GM12878 (cell line): ENCODE results near the gene THOC6. TPM values are rescaled to one million over a fixed set of nuclear protein-coding genes. Genes with fewer than 3 reads are reported as not detected.

Experiments
- ATAC-seq: fragments of 200-7000 bp; cut with Tn5 transposase; 3 replicates; pipeline ENCODE4 v1.9.1; 2020; ENCODE audit warnings: mild to moderate bottlenecking, moderate library complexity
- BruUV-seq: library from RNA; stranded (reverse); fragments of 400-500 nt; replicated peaks from 2 replicates; lab custom pipeline; 2021; lab: Mats Ljungman, UMichigan
- CTCF ChIA-PET: fragments of 300-600 bp; sonication (Branson Sonifier 250); formaldehyde crosslinking; extraction: SDS; loops from one replicate; lab custom pipeline; 2021; ENCODE audit warnings: inconsistent platforms; lab: Yijun Ruan, JAX
- POLR2A ChIA-PET: fragments of 350-600 bp; formaldehyde crosslinking; extraction: SDS; loops from one replicate; lab custom pipeline; 2021; ENCODE audit warnings: inconsistent platforms; lab: Charles Lee
- RAD21 ChIA-PET: fragments of 300-600 bp; sonication (Branson Sonifier 250); formaldehyde crosslinking; loops from one replicate; lab custom pipeline; 2023; ENCODE audit warnings: antibody characterized with exemption; ENCODE audit not compliant: unreplicated experiment; lab: Charles Lee
- SMC1A ChIA-PET: fragments of 300-600 bp; sonication (Branson Sonifier 250); formaldehyde crosslinking; loops from one replicate; lab custom pipeline; 2023; ENCODE audit not compliant: unreplicated experiment, uncharacterized antibody; lab: Charles Lee
- DNase-seq: peaks from one replicate; pipeline ENCODE4 v3.0.0-alpha.2; 2011; ENCODE audit warnings: low read depth, low spot score
- FAIRE-seq: peaks from 3 replicates; lab custom pipeline; 2011; peaks lifted over from hg19 to GRCh38; lab: Jason Lieb, UNC
- H2AFZ ChIP-seq: 2 replicates; pipeline ENCODE4 v1.6.0; 2011; ENCODE audit warnings: low read depth, low read length, control low read depth; ENCODE audit not compliant: control insufficient read depth
- H3K27ac ChIP-seq: 2 replicates; pipeline ENCODE4 v1.5.1; 2011; ENCODE audit warnings: control low read depth; ENCODE audit not compliant: control insufficient read depth, insufficient read depth
- H3K27me3 ChIP-seq, 2 experiments: replicated peaks in 1 of 2; 2 replicates each; pipeline versions ENCODE4 v1.6.0 to v1.6.1; 2011; ENCODE audit warnings: low read length in 1 of 2; ENCODE audit not compliant: control insufficient read depth in 2 of 2, insufficient read depth in 2 of 2
- H3K36me3 ChIP-seq, 2 experiments: 2 replicates each; pipeline ENCODE4 v1.5.1; 2011; ENCODE audit warnings: low read length in 1 of 2; ENCODE audit not compliant: control insufficient read depth in 2 of 2, insufficient read depth in 2 of 2
- H3K4me1 ChIP-seq: 2 replicates; pipeline ENCODE4 v1.6.1; 2011; ENCODE audit warnings: mild to moderate bottlenecking, low read length, moderate library complexity, mixed read lengths; ENCODE audit not compliant: control insufficient read depth, insufficient read depth
- H3K4me2 ChIP-seq: 2 replicates; pipeline ENCODE4 v1.6.0; 2011; ENCODE audit warnings: control low read depth; ENCODE audit not compliant: control insufficient read depth, insufficient read depth
- H3K4me3 ChIP-seq: fragments of 200-600 bp; sonication (generic); 2 replicates; pipeline ENCODE4 v1.5.1; 2016
- H3K79me2 ChIP-seq: 2 replicates; pipeline ENCODE4 v1.6.0; 2011; ENCODE audit warnings: low read length; ENCODE audit not compliant: control insufficient read depth, insufficient read depth
- H3K9ac ChIP-seq: 2 replicates; pipeline ENCODE4 v1.8.0; 2011; ENCODE audit warnings: low read length, control low read depth, mixed read lengths; ENCODE audit not compliant: control insufficient read depth, insufficient read depth
- H3K9me3 ChIP-seq: replicated peaks from 3 replicates; pipeline ENCODE4 v1.5.1; 2011; ENCODE audit warnings: mild to moderate bottlenecking, low read length; ENCODE audit not compliant: control insufficient read depth, insufficient read depth
- H4K20me1 ChIP-seq: 2 replicates; pipeline ENCODE4 v1.6.0; 2011; ENCODE audit not compliant: control insufficient read depth, insufficient read depth
- CBX5 ChIP-seq: sonication (generic); IDR thresholded peaks from 2 replicates; pipeline ENCODE4 v1.6.1; 2016; ENCODE audit warnings: low read depth, moderate library complexity, mild to moderate bottlenecking, inconsistent platforms
- CEBPB ChIP-seq, 2 experiments: fragments of 150-350 bp in 1 of 2; IDR thresholded peaks; 2 replicates each; pipeline ENCODE4 v1.6.1; 2012 to 2014; ENCODE audit warnings: low read depth in 2 of 2, low read length in 2 of 2, borderline replicate concordance in 1 of 2, inconsistent platforms in 1 of 2
- CREM ChIP-seq: IDR thresholded peaks from 2 replicates; pipeline ENCODE4 v1.6.1; 2014; ENCODE audit warnings: antibody characterized with exemption, low read depth
- CUX1 ChIP-seq: IDR thresholded peaks from 2 replicates; pipeline ENCODE4 v1.6.1; 2012; ENCODE audit warnings: improper control_type of control experiment, low read depth, low read length; ENCODE audit not compliant: insufficient replicate concordance
- FOXM1 ChIP-seq: IDR thresholded peaks from 2 replicates; pipeline ENCODE4 v1.6.1; 2012; ENCODE audit warnings: low read depth, mild to moderate bottlenecking, inconsistent platforms, low read length, moderate library complexity
- HCFC1 ChIP-seq: fragments of 150-350 bp; IDR thresholded peaks from 2 replicates; pipeline ENCODE4 v1.6.1; 2014; ENCODE audit warnings: low read length
- IRF4 ChIP-seq: IDR thresholded peaks from 2 replicates; pipeline ENCODE4 v1.6.1; 2011; ENCODE audit warnings: low read depth, low read length
- JUND ChIP-seq: IDR thresholded peaks from 2 replicates; pipeline ENCODE4 v1.6.1; 2012; ENCODE audit warnings: low read depth, mild to moderate bottlenecking, low read length, improper control_type of control experiment, moderate library complexity
- MTA3 ChIP-seq: IDR thresholded peaks from 2 replicates; pipeline ENCODE4 v1.6.1; 2012; ENCODE audit warnings: low read length, inconsistent platforms, borderline replicate concordance
- PAX8 ChIP-seq: fragments of 450-650 bp; IDR thresholded peaks from 2 replicates; pipeline ENCODE4 v1.6.1; 2017; ENCODE audit warnings: mild to moderate bottlenecking, moderate library complexity
- POLR2A ChIP-seq: IDR thresholded peaks from 2 replicates; pipeline ENCODE4 v1.6.1; 2011; ENCODE audit warnings: low read depth, mild to moderate bottlenecking, low read length
- RBBP5 ChIP-seq: fragments of 200-600 bp; sonication (generic); conservative IDR thresholded peaks from 2 replicates; pipeline ENCODE4 v1.6.1; 2016
- WGBS: methylation state at CpG from one replicate; pipeline ENCODE4 v1.1.6; 2016; ENCODE audit warnings: low lambda C conversion rate; ENCODE audit not compliant: insufficient replicate concordance, insufficient coverage; ENCODE audit errors: missing lambda C conversion rate; 5-methylcytosine and 5-hydroxymethylcytosine counted together
- in situ Hi-C: fragments of 300-500 bp; cut with MboI; formaldehyde crosslinking; loops from 9 replicates; pipeline ENCODE4 v1.14.3; 2018; ENCODE audit warnings: mixed read lengths
- intact Hi-C: fragments of 100-400 bp; cut with micrococcal nuclease; formaldehyde crosslinking; loops from one replicate; pipeline ENCODE4 v1.14.2; 2022; ENCODE audit not compliant: unreplicated experiment
- polyA plus RNA-seq, 11 experiments: library from polyadenylated mRNA; depleted of rRNA in 4 of 11; unstranded in 6 of 11; stranded (reverse) in 5 of 11; fragments of >200 nt; fragmentation: Nextera tagmentation in 4 of 11; fragmentation: Illumina TruSeq in 1 of 11; extraction: Ambion mirVana in 4 of 11; extraction: Trizol in 1 of 11; gene quantifications; 1 replicate in 1 of 11; 2 replicates in 10 of 11; pipeline versions ENCODE4 v1.2.1 to v1.2.3, GENCODE V29; 2011 to 2016; ENCODE audit warnings: inconsistent platforms in 2 of 11, missing spikeins in 2 of 11, low read depth in 1 of 11
- total RNA-seq, 4 experiments: library from RNA; depleted of rRNA in 3 of 4; stranded (reverse); fragments of >200 nt in 3 of 4; fragmentation: Illumina TruSeq in 1 of 4; extraction: Trizol in 1 of 4; gene quantifications; 2 replicates each; pipeline versions ENCODE4 v1.2.1 to v1.2.3, GENCODE V29; 2013 to 2021

The THOC6 gene
- total and polyA plus RNA-seq, 10 of the 15 experiments (the other 5 are each of a cell fraction or from before 2014, with no cell fraction given), result 1.0 to 54.4 (median 27.9) TPM

DNA sequence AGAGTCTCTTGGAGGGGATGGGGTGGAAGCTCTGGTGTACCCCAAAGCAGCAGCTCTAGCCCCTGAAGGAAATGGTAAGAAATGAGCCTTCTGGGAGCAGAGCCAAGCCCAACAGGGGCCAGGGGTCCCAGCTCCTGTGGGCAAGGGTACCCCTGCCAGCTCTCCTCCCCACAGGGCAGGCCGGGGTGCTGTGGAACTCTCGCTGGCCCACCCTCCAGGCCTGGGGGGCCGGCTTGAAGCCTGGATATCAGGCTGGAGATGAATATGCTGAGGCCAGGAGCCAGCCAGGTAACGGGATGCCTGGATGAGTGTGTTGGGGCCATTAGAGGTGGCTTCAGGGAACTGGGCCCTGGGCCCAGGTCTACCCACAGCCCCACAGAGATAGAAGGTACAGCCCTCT lies 23.3 kb upstream of the THOC6 start:
- SMC1A ChIA-PET, result no interaction called here
- no peaks in the 10 kb centered on the region for H3K79me2 ChIP-seq
- TF ChIP-seq FOXM1 (no peak), RBBP5 (no peak), CBX5 (no peak), CUX1 (no peak), PAX8 (no peak), HCFC1 (no peak), CREM (no peak), POLR2A (no peak), MTA3 (no peak), JUND (no peak), IRF4 (no peak), CEBPB (IDR thresholded peaks at IDR 0.05; ENCODE audit: borderline replicate concordance in 1 of 2, low read depth in 2 of 2, low read length in 2 of 2) (no peak)
- TF ChIP-seq, all 136 proteins: peak for 0
- peaks cover 0 to 8% of the 10 kb centered on the region in 2 experiments; a peak in 3 of 4 replicates for H3K27me3 ChIP-seq
- no peak overlapping the region for H3K4me3 ChIP-seq
- H3K4me1 ChIP-seq, result no peaks in the 10 kb centered on the region
- RAD21 ChIA-PET, result interaction anchor here (0.6 to 2.0 kb wide), 3 partner anchors 28 to 278 kb away, joined by 3 to 9 read pairs (median 4); no protein-coding TSS in a partner anchor
- no peak overlapping the region for H3K27ac ChIP-seq
- FAIRE-seq (no peak), DNase-seq (no peak), ATAC-seq (no peak)
- CTCF ChIA-PET, result interaction anchor here (1.1 to 11.3 kb wide), 2 partner anchors 26 to 128 kb away, joined by 3 to 421 read pairs; partner anchors contain the start of genes CLDN6, HCFC1R1, THOC6 and TNFRSF12A
- WGBS, result 6% methylated on average over 4 of the region's 4 CpGs
- POLR2A ChIA-PET, result no interaction called here
- intact Hi-C loops, result no loop called here
- BruUV-seq, result no TSS peak
- H2AFZ ChIP-seq, result no peak overlapping the region
- H3K4me2 ChIP-seq, result no peak overlapping the region
- no peaks in the 10 kb centered on the region for H4K20me1 ChIP-seq
- in situ Hi-C loops, result no loop called here
- no peaks in the 10 kb centered on the region for H3K36me3 ChIP-seq
- no peaks in the 10 kb centered on the region for H3K9me3 ChIP-seq
- H3K9ac ChIP-seq, result no peak overlapping the region
